ENCODE data around the gene IDH3A.

DNA sequence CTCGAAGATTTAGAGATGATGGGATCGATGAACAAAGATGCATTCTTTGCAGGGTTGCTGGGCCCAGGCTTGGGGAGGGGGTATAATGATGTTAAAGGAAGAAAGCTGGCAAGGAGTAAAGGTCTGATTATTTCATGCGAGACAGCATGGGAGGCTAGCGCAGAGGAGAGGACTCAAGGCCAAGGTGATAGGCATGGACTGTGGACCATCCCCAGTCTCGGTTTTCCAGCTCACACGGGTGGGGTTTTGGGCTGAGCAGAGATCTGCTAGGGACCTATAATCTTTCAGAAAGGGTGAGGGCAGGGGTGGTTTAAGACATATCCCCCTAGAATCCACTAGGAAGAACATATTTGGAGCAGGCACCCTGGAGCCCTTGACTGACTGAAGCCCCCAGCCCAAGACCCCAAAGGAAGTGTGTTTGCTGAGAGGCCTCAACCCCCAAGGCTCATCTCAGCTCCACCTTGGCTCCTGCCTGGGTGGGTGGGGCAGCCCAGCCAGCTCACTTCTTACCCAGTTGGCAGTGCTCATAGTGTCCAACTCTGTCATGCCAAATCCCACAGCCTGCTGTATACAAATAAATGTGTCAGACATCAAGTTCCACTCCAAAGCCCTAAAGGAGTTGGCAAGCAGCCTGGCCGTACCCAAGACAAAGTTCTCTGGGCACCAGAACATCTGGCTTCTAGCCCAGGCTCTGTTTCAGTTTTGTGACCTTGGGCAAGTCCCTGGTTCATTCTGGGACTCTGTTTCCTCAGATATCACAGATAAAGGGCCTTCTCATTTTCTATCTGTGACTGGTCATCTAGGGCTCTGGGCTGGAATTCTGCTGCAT, 67.3 kb downstream of the IDH3A start:
- TF ChIP-seq, protein P1, sequence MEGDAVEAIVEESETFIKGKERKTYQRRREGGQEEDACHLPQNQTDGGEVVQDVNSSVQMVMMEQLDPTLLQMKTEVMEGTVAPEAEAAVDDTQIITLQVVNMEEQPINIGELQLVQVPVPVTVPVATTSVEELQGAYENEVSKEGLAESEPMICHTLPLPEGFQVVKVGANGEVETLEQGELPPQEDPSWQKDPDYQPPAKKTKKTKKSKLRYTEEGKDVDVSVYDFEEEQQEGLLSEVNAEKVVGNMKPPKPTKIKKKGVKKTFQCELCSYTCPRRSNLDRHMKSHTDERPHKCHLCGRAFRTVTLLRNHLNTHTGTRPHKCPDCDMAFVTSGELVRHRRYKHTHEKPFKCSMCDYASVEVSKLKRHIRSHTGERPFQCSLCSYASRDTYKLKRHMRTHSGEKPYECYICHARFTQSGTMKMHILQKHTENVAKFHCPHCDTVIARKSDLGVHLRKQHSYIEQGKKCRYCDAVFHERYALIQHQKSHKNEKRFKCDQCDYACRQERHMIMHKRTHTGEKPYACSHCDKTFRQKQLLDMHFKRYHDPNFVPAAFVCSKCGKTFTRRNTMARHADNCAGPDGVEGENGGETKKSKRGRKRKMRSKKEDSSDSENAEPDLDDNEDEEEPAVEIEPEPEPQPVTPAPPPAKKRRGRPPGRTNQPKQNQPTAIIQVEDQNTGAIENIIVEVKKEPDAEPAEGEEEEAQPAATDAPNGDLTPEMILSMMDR (IDR thresholded peaks at IDR 0.05) = no peak
- no peak for TF ChIP-seq POLR2A (IDR thresholded peaks at IDR 0.05)
